Muscle layer of duodenum (tissue), 2 donors: ENCODE data around the gene PLPPR1.
A peak's percentile ranks its signal among the peaks of the same experiment; 100 is the strongest.

Experiments
- H3K27ac ChIP-seq: one replicate; pipeline ENCODE4 v1.7.0; 2013; ENCODE audit warnings: mild to moderate bottlenecking, low read length
- H3K27me3 ChIP-seq: one replicate; pipeline ENCODE4 v1.7.0; 2013; ENCODE audit warnings: low read depth, mild to moderate bottlenecking, control low read depth, low read length
- H3K36me3 ChIP-seq, 2 donors: one replicate each; pipeline ENCODE4 v1.7.0; 2013; ENCODE audit warnings: low read length in 2 of 2, control low read depth in 1 of 2, mild to moderate bottlenecking in 1 of 2; ENCODE audit not compliant: insufficient read depth in 2 of 2, control insufficient read depth in 1 of 2
- H3K4me1 ChIP-seq, 2 donors: one replicate each; pipeline ENCODE4 v1.7.0; 2013; ENCODE audit warnings: low read length in 2 of 2, mild to moderate bottlenecking in 2 of 2, control low read depth in 1 of 2, moderate library complexity in 1 of 2; ENCODE audit not compliant: insufficient read depth in 2 of 2, control insufficient read depth in 1 of 2
- H3K4me3 ChIP-seq, 2 donors: one replicate each; pipeline ENCODE4 v1.7.0; 2013; ENCODE audit warnings: low read length in 2 of 2, low read depth in 1 of 2, mild to moderate bottlenecking in 1 of 2
- H3K9me3 ChIP-seq, 2 donors: one replicate each; pipeline ENCODE4 v1.7.0; 2013; ENCODE audit warnings: low read length in 2 of 2, control low read depth in 1 of 2, mild to moderate bottlenecking in 1 of 2; ENCODE audit not compliant: control insufficient read depth in 1 of 2
- donor health status: healthy.

PLPPR1 gene

DNA sequence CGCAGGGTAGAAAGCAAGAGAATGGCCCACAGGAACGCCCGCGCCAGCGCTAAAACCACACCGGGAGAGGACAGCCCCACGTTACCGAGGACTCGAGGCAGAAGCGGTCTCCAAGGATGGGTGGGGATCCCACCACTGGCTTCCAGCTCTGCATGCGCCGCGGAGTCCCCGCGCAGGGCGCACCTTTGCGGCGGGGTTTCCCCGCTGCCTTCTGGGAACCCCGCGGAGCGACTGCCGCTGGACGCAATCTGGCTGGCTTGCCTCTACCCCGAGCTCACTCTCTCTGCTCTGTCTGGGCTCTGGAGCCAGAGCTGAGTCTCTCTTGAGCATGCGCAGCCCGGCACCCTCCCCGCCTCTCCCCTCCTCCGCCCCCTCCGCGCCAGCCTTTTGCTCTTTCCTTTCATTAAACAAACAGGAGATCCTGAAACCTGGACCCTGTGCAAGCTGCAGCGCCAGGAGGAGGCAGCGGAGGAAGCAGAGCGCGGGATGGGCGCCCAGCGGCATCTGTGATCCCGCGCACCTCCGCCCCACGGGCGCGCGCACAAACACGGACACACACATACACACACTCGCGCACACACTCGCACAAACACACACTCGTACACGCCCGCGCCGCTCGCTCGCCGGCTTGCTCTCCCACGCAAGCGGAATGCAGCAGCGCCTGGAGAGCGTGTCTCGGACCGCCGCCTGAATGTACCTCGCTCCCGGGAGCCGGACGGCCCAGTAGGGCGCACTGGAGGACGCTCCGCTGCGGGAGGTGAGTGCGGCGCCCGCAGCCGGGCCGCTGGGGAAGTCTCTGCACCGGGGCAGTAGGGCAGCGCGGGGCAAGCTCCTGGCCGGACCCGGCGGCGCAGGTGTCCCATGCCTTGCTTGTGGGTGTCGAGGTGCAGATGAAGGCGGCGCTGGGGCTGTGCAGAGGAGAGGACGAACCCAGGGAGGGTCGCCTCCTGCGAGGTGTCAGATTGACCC is at the start of gene PLPPR1:
PLPPR1 (plus strand) TSS at position 382 of the 969 bp plus-strand sequence.
- Histone ChIP-seq H3K4me3 (peak within 1 kb of the TSS; percentile 26 to 79), H3K36me3 (no peaks in the 10 kb centered on the region), H3K27ac (no peak within 1 kb of the TSS), H3K27me3 (peaks cover 13% of the 10 kb centered on the region), H3K9me3 (no peaks in the 10 kb centered on the region), H3K4me1 (peaks cover 4 to 21% of the 10 kb centered on the region in 2 donors)

DNA sequence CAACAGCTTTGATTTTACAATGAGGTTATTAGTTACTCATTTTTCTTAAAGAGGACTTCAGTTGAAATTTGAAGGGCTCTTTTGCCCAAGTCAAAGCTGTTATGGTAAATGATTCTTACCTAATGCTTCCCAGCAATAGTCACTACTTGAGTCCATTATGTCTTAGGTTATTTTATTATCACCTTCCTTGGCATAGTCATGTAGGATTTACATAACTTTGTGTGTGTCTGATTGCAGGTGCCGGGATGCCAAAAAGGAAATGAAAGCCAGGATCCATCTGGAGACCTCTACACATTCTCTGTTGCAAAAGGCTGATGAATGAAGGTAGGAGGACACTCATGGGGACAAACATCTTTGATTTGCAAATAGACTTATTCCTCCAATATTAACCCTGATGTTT is 38.8 kb upstream of the PLPPR1 start:
- Histone ChIP-seq H3K4me1 (no peaks in the 10 kb centered on the region), H3K27me3 (no peaks in the 10 kb centered on the region), H3K36me3 (no peaks in the 10 kb centered on the region), H3K4me3 (no peak overlapping the region), H3K9me3 (no peaks in the 10 kb centered on the region), H3K27ac (no peak overlapping the region)

DNA sequence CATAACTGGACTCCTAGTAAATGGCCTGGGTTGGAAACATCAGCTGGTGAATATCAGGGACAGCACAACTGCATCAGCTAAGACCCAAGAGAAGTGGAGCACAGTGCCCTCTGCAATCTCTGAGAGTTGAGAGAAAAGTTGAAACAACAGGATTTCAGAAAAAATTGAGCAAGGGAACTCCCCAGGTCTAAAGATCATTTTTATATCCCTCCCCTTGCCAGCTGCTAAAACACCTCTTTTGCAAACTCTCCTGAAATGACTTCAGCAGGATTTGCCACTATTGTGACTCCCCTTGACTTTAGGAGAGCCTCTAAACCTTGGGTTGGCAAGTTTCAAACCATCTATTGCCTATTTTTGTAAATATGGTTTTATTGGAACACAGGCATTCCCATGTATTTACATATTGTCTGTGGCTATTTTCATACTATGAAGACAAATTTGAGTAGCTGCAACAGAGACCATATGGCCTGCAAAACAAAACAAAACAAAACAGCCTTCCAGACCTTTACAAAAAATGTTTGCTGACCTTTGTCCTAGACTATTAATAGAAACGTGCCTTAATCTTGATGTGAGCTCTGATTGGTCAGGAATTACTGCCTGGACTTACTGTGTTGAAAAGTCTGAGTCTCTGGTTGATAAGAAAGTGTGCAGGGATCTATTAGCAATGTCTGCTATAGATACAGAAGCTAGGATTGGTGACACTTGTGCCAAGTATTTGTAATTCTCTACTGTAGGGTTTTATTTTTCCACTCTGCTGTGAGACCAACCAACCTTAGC is 37.7 kb upstream of the PLPPR1 start:
- H3K36me3 ChIP-seq: no peaks in the 10 kb centered on the region
- no peaks in the 10 kb centered on the region for H3K27me3 ChIP-seq
- H3K4me1 ChIP-seq: no peaks in the 10 kb centered on the region
- no peak overlapping the region for H3K4me3 ChIP-seq
- H3K27ac ChIP-seq: no peak overlapping the region
- H3K9me3 ChIP-seq: no peaks in the 10 kb centered on the region

DNA sequence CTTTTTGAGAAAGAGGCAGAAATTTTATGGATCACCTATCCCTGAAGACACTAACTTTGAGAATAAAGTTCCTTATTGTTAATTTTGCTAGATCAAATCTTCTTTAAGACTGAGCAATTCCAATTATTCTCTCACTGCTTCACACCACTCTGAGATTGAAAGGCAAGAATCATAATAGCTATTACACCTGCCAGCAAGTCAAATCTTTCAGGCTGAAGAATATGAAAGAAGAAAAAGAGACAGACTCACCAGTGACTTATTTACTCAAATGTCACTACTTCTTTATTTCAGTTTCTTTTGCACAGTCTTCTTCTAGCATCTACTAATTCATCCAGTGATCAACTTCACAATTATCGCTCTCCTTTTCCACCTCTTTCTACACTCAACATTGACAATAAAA is 35.9 kb upstream of the PLPPR1 start:
- H3K27ac ChIP-seq: no peak overlapping the region
- no peaks in the 10 kb centered on the region for H3K9me3 ChIP-seq
- H3K27me3 ChIP-seq: no peaks in the 10 kb centered on the region
- H3K4me1 ChIP-seq: no peaks in the 10 kb centered on the region
- H3K36me3 ChIP-seq: no peaks in the 10 kb centered on the region
- no peak overlapping the region for H3K4me3 ChIP-seq

DNA sequence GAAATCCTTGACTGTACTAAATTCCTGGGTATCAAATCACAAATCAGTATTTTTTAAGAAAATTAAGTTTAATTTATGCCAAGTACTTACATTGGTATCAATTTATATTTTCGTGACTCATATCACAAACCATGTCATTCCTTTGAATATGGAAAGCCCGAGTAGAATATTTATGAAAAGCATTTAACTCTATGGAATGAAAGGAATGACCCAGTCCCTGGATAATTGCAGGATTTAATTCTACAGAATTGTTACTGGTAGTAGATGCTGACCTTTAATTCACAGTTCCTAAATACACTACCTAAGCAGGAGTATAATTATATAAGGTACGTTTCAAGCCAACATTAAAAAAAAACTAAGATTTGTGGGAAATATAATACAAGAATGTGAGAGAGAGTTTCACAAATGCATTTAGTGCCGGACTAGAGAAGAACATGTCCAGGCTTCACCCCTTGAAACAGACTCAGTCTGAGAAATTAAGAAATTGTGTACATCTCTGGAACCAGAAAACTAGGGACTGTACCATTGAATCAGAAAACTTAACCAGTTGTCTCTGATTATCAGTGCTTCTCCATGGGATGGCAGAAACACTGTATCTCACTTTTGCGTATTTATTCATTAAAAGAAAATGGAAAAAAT is 28.5 kb upstream of the PLPPR1 start:
- Histone ChIP-seq H3K4me3 (no peak overlapping the region), H3K9me3 (no peaks in the 10 kb centered on the region), H3K4me1 (no peaks in the 10 kb centered on the region), H3K27me3 (no peaks in the 10 kb centered on the region), H3K36me3 (no peaks in the 10 kb centered on the region), H3K27ac (no peak overlapping the region)

DNA sequence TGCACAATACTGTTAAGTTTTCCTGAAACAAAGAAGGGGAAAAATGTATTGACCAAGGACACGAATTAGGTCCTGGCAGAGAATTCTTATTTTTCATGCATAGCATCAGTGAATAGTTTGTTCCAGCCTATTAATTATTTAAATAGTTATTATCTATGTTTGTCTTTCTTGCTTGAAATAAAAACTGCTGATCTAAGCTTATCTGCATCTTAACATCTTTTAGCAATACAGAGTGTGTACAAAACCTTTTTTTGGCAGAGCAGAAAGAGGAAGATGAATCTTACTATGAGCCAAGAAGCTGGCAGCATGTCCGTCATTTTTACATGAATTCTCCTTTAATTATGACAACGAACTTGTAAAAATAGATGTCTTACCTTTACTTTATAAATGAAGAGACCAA is 23.3 kb upstream of the PLPPR1 start:
- no peaks in the 10 kb centered on the region for H3K4me1 ChIP-seq
- H3K27ac ChIP-seq: no peak overlapping the region
- no peak overlapping the region for H3K4me3 ChIP-seq

DNA sequence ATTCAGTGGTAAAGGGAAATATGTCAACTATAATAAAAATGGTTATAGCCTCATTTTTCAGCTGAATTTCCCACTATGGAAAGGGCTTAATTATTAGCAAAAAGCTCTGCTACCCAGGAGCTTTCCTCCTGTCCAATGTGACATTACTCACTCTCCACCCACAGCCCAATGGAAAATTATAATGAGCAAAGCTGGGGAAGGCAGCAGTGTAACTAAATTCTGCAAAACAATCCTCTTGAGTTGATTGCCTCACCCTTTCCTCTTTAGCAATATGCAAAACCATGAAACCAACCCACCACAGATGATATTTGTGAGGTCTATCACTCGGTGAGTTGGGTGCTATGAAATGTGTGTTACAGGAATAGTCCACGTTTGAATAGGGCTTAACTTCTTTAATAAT is 14.0 kb upstream of the PLPPR1 start:
- no peaks in the 10 kb centered on the region for H3K9me3 ChIP-seq
- H3K4me1 ChIP-seq: no peaks in the 10 kb centered on the region
- no peak overlapping the region for H3K27ac ChIP-seq
- no peak overlapping the region for H3K4me3 ChIP-seq
- no peaks in the 10 kb centered on the region for H3K36me3 ChIP-seq
- H3K27me3 ChIP-seq: no peaks in the 10 kb centered on the region

More for the DNA sequence above, 23.3 kb upstream of the PLPPR1 start:
- H3K9me3 ChIP-seq: no peaks in the 10 kb centered on the region
- H3K27me3 ChIP-seq: no peaks in the 10 kb centered on the region
- H3K36me3 ChIP-seq: no peaks in the 10 kb centered on the region

DNA sequence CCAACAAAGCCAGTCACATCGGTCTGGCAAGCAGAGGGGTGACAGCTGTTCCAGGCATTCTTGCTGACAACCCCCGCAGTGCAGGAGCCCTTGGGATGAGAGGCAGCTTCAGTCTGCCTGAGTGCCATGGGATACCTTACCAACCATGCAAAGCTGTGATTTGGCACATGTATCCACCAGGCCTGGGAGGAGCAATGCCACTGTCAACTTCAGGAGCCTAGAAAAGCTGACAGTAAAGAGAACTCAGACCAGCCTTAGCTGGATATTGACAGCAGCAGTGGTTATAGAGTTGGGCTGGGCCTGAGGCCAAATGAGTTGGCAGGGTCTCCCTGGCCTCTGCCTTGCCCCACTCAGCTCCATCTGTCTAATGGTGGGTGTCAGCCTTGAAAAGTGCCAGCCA is 10.1 kb upstream of the PLPPR1 start:
- Histone ChIP-seq H3K9me3 (no peaks in the 10 kb centered on the region), H3K27ac (no peak overlapping the region), H3K36me3 (no peaks in the 10 kb centered on the region), H3K27me3 (no peaks in the 10 kb centered on the region), H3K4me3 (no peak overlapping the region), H3K4me1 (no peaks in the 10 kb centered on the region)

DNA sequence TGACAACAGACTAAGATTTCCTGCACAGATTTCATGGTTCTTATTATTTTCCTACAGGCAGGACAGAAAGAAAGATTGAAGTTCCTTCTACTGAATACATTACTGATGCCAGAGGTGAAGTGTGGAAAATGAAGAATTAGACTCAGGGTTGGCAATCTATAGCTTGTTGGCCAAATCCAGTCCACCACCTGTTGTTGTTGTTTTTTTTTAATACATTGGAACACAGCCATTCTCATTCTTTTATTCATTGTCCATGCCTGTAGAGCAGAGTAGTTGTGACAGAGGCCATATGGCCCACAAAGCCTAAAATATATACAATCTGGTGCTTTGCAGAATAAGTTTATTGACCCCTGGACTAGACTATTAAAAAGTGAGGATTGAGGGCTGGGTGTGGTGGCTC is 5.8 kb upstream of the PLPPR1 start:
- Histone ChIP-seq H3K27ac (no peak overlapping the region), H3K27me3 (no peaks in the 10 kb centered on the region), H3K9me3 (no peaks in the 10 kb centered on the region), H3K36me3 (no peaks in the 10 kb centered on the region), H3K4me1 (peaks cover 4 to 5% of the 10 kb centered on the region in 2 donors), H3K4me3 (no peak overlapping the region)

DNA sequence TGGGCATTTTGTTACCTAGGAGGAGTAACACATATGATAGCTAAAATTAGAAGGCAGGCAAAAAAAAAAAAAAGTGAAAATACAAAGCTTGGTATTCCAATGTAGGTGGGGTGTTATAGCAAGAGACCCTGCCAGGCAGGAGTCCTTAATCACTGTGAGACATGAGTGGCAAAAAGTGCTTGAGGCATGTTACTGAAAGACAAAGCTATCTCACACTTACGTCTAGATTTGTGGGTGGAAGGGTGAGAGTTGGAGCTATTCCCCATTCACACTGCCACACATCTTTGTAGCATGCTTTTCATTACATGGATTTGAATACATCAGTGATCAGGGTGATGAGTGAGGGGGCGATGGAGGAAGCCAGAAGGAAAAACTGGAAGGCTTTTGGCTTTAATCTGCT is 2.6 kb upstream of the PLPPR1 start:
- Histone ChIP-seq H3K4me1 (peaks cover 4 to 21% of the 10 kb centered on the region in 2 donors), H3K36me3 (no peaks in the 10 kb centered on the region), H3K4me3 (no peak overlapping the region), H3K9me3 (no peaks in the 10 kb centered on the region), H3K27ac (no peak overlapping the region), H3K27me3 (peaks cover 13% of the 10 kb centered on the region)

DNA sequence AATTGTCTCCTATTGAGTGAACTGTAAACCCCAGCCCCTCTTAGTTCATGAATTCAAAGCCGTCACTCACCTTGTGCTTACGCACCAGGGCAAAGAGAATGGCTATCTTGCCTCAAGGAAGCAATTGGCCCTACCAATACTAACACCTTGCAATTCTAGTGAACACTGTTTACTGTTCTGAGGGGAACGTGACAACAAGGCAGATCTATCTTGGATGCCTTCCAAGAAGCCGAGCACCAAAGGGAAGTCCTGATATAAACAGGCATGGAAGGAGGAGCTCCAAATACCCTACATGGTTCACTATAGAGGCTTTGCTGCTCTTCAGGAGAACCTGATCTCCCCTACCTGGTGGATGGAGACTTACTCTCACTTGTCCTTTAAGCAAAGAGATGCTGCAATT is 1.7 kb upstream of the PLPPR1 start:
- no peaks in the 10 kb centered on the region for H3K9me3 ChIP-seq
- H3K27me3 ChIP-seq: peaks cover 13% of the 10 kb centered on the region
- no peak overlapping the region for H3K27ac ChIP-seq
- no peaks in the 10 kb centered on the region for H3K36me3 ChIP-seq
- no peak overlapping the region for H3K4me3 ChIP-seq
- peaks cover 4 to 21% of the 10 kb centered on the region in 2 donors for H3K4me1 ChIP-seq
